ENCODE results near the gene SNED1. TPM values are rescaled to one million over a fixed set of nuclear protein-coding genes. Genes with fewer than 3 reads are reported as not detected.

Gene SNED1
- total and polyA plus RNA-seq, 8 donors, result 2.0 to 106 (median 16.0) TPM

DNA sequence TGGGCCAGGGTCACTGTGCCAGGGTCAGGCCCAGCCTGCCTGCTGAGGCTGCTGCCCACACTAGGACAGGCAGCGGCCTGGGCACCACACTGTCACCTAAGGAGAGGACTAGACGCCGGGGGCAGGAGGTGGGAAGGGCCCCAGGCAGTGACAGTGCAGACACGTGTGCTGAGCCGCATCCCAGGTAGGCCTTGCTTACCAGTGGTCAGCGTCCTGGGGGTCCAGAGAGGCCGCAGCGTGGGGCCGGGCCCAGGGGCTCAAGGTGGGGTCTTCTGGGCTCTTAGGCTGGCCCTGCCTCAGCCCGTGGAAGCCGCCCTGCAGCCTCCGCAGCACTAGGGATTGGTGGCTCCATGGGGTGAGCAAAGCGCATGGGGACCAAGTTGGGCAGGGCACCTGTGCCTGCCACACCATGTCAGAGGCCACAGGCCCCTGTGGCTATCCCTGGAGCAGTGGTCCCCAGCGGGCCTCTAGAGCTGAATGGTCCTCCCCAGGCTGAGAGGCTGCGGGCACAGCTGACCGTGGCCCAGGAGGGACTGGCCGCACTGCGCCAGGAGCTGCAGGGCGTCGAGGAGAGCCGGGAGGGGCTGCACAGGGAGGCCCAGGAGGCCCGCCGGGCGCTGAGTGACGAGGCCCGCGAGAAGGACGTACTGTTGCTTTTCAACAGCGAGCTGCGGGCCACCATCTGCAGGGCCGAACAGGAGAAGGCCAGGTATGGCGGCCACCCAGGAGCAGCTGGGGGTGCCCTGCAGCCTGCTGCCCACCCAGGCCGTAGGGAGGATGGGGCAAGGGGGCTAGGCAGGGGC, 35.2 kb upstream of the SNED1 start:
- TF ChIP-seq, protein P1, sequence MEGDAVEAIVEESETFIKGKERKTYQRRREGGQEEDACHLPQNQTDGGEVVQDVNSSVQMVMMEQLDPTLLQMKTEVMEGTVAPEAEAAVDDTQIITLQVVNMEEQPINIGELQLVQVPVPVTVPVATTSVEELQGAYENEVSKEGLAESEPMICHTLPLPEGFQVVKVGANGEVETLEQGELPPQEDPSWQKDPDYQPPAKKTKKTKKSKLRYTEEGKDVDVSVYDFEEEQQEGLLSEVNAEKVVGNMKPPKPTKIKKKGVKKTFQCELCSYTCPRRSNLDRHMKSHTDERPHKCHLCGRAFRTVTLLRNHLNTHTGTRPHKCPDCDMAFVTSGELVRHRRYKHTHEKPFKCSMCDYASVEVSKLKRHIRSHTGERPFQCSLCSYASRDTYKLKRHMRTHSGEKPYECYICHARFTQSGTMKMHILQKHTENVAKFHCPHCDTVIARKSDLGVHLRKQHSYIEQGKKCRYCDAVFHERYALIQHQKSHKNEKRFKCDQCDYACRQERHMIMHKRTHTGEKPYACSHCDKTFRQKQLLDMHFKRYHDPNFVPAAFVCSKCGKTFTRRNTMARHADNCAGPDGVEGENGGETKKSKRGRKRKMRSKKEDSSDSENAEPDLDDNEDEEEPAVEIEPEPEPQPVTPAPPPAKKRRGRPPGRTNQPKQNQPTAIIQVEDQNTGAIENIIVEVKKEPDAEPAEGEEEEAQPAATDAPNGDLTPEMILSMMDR (IDR thresholded peaks at IDR 0.05), result no peak
- TF ChIP-seq POLR2AphosphoS5 (IDR thresholded peaks at IDR 0.05), result no peak
- TF ChIP-seq EP300 (IDR thresholded peaks at IDR 0.05), result no peak
- no peak for TF ChIP-seq POLR2A (IDR thresholded peaks at IDR 0.05)
- intact Hi-C loops (cut with DNase I; ENCODE audit: low total_unique reads), result no loop called here
- Histone ChIP-seq H3K36me3 (no peaks in the 10 kb centered on the region), H3K4me1 (peaks cover 7 to 45% (median 34%) of the 10 kb centered on the region in 4 donors), H3K9me3 (no peaks in the 10 kb centered on the region), H3K27ac (peak overlapping the region in 3 of 5 donors; percentile 43 to 58 (median 48)), H3K4me3 (no peak overlapping the region), H3K27me3 (peaks cover 0 to 6% (median 0%) of the 10 kb centered on the region in 3 donors)
- 90 to 96% (median 92%) methylated on average over 15 to 33 of the region's 33 CpGs for WGBS, 5 donors
- DNase-seq, result peak in 1 of 2 donors; percentile 19

- Histone ChIP-seq H3K27me3 (no peaks in the 10 kb centered on the region), H3K36me3 (no peaks in the 10 kb centered on the region), H3K4me3 (no peak overlapping the region), H3K27ac (no peak overlapping the region), H3K4me1 (peaks cover 7 to 45% (median 34%) of the 10 kb centered on the region in 4 donors), H3K9me3 (no peaks in the 10 kb centered on the region)
- 88 to 94% (median 88%) methylated on average over 8 to 20 of the region's 20 CpGs for WGBS, 5 donors
- DNase-seq, result peak; percentile 10 to 16
- intact Hi-C loops (cut with DNase I; ENCODE audit: low total_unique reads), result no loop called here
- no peak for TF ChIP-seq EP300 (IDR thresholded peaks at IDR 0.05)
- TF ChIP-seq POLR2A (IDR thresholded peaks at IDR 0.05), result no peak
- TF ChIP-seq, protein P1 (IDR thresholded peaks at IDR 0.05), result no peak
- no peak for TF ChIP-seq POLR2AphosphoS5 (IDR thresholded peaks at IDR 0.05)
These were observed 34.3 kb upstream of the SNED1 start for GRCh38 chr2:240963868-240964703.

DNA sequence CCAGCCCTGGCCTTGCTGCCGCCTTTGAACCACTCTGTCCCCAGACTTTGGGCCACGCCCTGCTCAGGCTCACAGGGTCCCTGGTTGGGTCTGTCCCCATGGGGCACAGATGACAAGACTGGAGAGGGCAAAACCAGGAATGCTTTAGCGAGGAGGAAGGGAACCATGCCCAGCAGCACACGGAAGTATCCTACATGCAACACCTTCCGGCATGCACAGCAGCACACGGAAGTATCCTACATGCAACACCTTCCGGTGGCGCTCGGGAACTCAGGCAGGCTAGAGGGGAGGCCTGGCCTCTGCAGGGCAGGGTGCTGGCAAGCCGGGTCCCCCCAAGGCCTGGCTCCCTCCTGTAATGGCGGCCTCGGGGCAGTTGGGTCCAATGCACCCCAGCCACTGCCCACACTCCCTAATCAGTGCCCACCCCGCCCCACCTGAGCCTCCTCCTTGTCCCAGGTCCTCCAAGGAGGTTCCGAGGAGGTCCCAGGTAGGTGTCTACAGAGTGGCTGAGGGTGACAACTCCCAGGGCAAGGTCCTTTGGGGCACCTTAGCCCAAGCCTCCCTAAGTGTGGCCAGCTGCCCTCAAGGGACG, 33.6 kb upstream of the SNED1 start:
- no peak overlapping the region for H3K27ac ChIP-seq
- 87 to 96% (median 93%) methylated on average over 10 to 15 of the region's 15 CpGs for WGBS, 5 donors
- peak; percentile 9 to 17 for DNase-seq

More for the DNA sequence above, 33.6 kb upstream of the SNED1 start:
- Histone ChIP-seq H3K9me3 (no peaks in the 10 kb centered on the region), H3K36me3 (no peaks in the 10 kb centered on the region), H3K27me3 (no peaks in the 10 kb centered on the region), H3K4me1 (peaks cover 7 to 43% (median 31%) of the 10 kb centered on the region in 4 donors), H3K4me3 (no peak overlapping the region)
- intact Hi-C loops (cut with DNase I; ENCODE audit: low total_unique reads), result no loop called here
- TF ChIP-seq, protein P1 (IDR thresholded peaks at IDR 0.05), result no peak
- TF ChIP-seq POLR2A (IDR thresholded peaks at IDR 0.05) (no peak), EP300 (IDR thresholded peaks at IDR 0.05) (no peak), POLR2AphosphoS5 (IDR thresholded peaks at IDR 0.05) (no peak)
